GM18517 (cell line): ENCODE measurements around the gene SETD3.

Experiments used
- ATAC-seq: cut with Tn5 transposase; IDR thresholded peaks from one replicate; pipeline ENCODE4 v1.9.1; 2021; ENCODE audit warnings: mild to moderate bottlenecking, moderate library complexity; ENCODE audit not compliant: unreplicated experiment

SETD3 gene

GRCh38 chr14:99397698-99398097 is 83.0 kb downstream of the SETD3 start:
- no peak for ATAC-seq

GRCh38 chr14:99395909-99396530 is 84.6 kb downstream of the SETD3 start:
- no peak for ATAC-seq

- ATAC-seq = no peak
Measured at GRCh38 chr14:99394602-99395156, 86.0 kb downstream of the SETD3 start.

GRCh38 chr14:99393059-99393655 is 87.5 kb downstream of the SETD3 start:
- no peak for ATAC-seq

- no peak for ATAC-seq
Measured at GRCh38 chr14:99391671-99392070, 89.0 kb downstream of the SETD3 start.

GRCh38 chr14:99389174-99389826 is 91.4 kb downstream of the SETD3 start:
- ATAC-seq = no peak

GRCh38 chr14:99388286-99388685 is 92.4 kb downstream of the SETD3 start:
- no peak for ATAC-seq

GRCh38 chr14:99387880-99388279 is 92.8 kb downstream of the SETD3 start:
- no peak for ATAC-seq

GRCh38 chr14:99384450-99385417 is 95.9 kb downstream of the SETD3 start:
- no peak for ATAC-seq

GRCh38 chr14:99383472-99384449 is 96.9 kb downstream of the SETD3 start:
- ATAC-seq = no peak

GRCh38 chr14:99382781-99383471 is 97.7 kb downstream of the SETD3 start:
- ATAC-seq = no peak

- ATAC-seq = no peak
Measured at GRCh38 chr14:99382071-99382470, 98.6 kb downstream of the SETD3 start.

GRCh38 chr14:99381688-99382060 is 99.0 kb downstream of the SETD3 start:
- no peak for ATAC-seq

GRCh38 chr14:99380991-99381687 is 99.5 kb downstream of the SETD3 start:
- ATAC-seq = no peak

- no peak for ATAC-seq
Measured at GRCh38 chr14:99380402-99380801, 100.3 kb downstream of the SETD3 start.

- no peak for ATAC-seq
Measured at GRCh38 chr14:99378782-99379214, 101.9 kb downstream of the SETD3 start.

GRCh38 chr14:99377951-99378350 is 102.7 kb downstream of the SETD3 start:
- ATAC-seq = no peak

GRCh38 chr14:99374964-99375363 is 105.7 kb downstream of the SETD3 start:
- ATAC-seq = no peak
